Measurements from ENCODE around the gene WRAP73. TPM values are rescaled to one million over a fixed set of nuclear protein-coding genes. Genes with fewer than 3 reads are reported as not detected.

Gene WRAP73
- total RNA-seq, 1 donor from 2014 or later, result 14.4 TPM

GRCh38 chr1:3661631-3662030 is 11.7 kb upstream of the WRAP73 start:
- Histone ChIP-seq H3K4me3 (no peak overlapping the region), H3K9me3 (no peaks in the 10 kb centered on the region), H3K27ac (no peak overlapping the region), H3K4me1 (no peaks in the 10 kb centered on the region), H3K27me3 (no peaks in the 10 kb centered on the region), H3K36me3 (no peaks in the 10 kb centered on the region)
- intact Hi-C loops (cut with DNase I), result no loop called here
- DNase-seq (ENCODE audit: low spot score in 2 of 2), result no peak
- TF ChIP-seq, protein P1, sequence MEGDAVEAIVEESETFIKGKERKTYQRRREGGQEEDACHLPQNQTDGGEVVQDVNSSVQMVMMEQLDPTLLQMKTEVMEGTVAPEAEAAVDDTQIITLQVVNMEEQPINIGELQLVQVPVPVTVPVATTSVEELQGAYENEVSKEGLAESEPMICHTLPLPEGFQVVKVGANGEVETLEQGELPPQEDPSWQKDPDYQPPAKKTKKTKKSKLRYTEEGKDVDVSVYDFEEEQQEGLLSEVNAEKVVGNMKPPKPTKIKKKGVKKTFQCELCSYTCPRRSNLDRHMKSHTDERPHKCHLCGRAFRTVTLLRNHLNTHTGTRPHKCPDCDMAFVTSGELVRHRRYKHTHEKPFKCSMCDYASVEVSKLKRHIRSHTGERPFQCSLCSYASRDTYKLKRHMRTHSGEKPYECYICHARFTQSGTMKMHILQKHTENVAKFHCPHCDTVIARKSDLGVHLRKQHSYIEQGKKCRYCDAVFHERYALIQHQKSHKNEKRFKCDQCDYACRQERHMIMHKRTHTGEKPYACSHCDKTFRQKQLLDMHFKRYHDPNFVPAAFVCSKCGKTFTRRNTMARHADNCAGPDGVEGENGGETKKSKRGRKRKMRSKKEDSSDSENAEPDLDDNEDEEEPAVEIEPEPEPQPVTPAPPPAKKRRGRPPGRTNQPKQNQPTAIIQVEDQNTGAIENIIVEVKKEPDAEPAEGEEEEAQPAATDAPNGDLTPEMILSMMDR (IDR thresholded peaks at IDR 0.05), result no peak

DNA sequence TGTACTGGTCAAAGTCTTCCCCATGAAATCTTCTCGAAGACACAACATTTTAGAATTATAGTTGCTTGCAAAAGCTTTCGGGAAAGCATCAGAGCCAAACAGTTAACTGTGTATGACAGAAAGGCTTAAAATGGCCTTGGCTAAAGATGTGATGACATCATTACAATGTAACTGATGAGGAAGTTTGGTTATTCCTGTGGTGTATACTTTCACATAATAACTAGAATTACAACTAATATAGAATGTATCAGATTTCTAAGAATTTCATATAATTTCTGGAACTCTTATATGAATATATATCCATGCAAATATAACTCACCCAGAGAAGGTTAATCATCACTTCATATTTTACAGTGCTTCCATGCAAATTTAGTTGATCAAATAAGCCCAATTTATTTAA is 10.8 kb upstream of the WRAP73 start:
- no peaks in the 10 kb centered on the region for H3K4me1 ChIP-seq
- H3K27me3 ChIP-seq, result no peaks in the 10 kb centered on the region
- no peak for DNase-seq (ENCODE audit: low spot score in 2 of 2)
- TF ChIP-seq, protein P1 (IDR thresholded peaks at IDR 0.05), result no peak
- no peaks in the 10 kb centered on the region for H3K36me3 ChIP-seq
- no peaks in the 10 kb centered on the region for H3K9me3 ChIP-seq
- no peak overlapping the region for H3K4me3 ChIP-seq
- H3K27ac ChIP-seq, result no peak overlapping the region
- intact Hi-C loops (cut with DNase I), result no loop called here

- intact Hi-C loops (cut with DNase I), result no loop called here
- Histone ChIP-seq H3K36me3 (no peaks in the 10 kb centered on the region), H3K4me3 (no peak overlapping the region), H3K4me1 (no peaks in the 10 kb centered on the region), H3K27ac (no peak overlapping the region), H3K27me3 (no peaks in the 10 kb centered on the region), H3K9me3 (no peaks in the 10 kb centered on the region)
- no peak for DNase-seq (ENCODE audit: low spot score in 2 of 2)
- TF ChIP-seq, protein P1 (IDR thresholded peaks at IDR 0.05), result no peak
Observed at GRCh38 chr1:3659093-3659492, 9.2 kb upstream of the WRAP73 start.

DNA sequence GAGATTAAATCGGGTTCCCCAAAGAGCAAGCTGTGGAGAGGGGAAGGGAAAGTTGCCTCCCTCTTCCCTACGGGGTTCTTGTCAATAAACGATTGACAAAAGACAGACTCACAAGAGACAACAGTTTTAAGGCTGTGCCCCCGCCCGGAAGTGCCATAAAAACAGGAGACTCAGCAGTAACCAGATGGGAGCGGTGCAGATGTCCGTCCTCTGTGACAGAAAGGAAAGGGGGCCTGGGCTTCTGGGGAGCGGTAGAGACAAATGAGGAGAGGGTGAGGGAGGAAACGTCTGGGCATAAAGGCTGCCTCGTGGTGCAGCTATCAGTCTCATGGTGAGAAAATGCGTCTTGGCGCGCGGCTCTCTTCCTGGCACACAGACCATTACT is 8.3 kb upstream of the WRAP73 start:
- Histone ChIP-seq H3K4me3 (no peak overlapping the region), H3K9me3 (no peaks in the 10 kb centered on the region), H3K27me3 (peaks cover under 1% of the 10 kb centered on the region), H3K4me1 (no peaks in the 10 kb centered on the region), H3K36me3 (no peaks in the 10 kb centered on the region), H3K27ac (no peak overlapping the region)
- no peak for DNase-seq (ENCODE audit: low spot score in 2 of 2)
- TF ChIP-seq, protein P1 (IDR thresholded peaks at IDR 0.05), result no peak
- intact Hi-C loops (cut with DNase I), result no loop called here

GRCh38 chr1:3657578-3658230 is 7.8 kb upstream of the WRAP73 start:
- no peak overlapping the region for H3K4me3 ChIP-seq
- intact Hi-C loops (cut with DNase I), result no loop called here
- DNase-seq (ENCODE audit: low spot score in 2 of 2), result no peak
- no peaks in the 10 kb centered on the region for H3K36me3 ChIP-seq
- no peaks in the 10 kb centered on the region for H3K9me3 ChIP-seq
- no peak overlapping the region for H3K27ac ChIP-seq
- TF ChIP-seq, protein P1 (IDR thresholded peaks at IDR 0.05), result no peak
- H3K4me1 ChIP-seq, result peaks cover 0 to 2% of the 10 kb centered on the region in 2 donors
- H3K27me3 ChIP-seq, result peaks cover 6% of the 10 kb centered on the region

DNA sequence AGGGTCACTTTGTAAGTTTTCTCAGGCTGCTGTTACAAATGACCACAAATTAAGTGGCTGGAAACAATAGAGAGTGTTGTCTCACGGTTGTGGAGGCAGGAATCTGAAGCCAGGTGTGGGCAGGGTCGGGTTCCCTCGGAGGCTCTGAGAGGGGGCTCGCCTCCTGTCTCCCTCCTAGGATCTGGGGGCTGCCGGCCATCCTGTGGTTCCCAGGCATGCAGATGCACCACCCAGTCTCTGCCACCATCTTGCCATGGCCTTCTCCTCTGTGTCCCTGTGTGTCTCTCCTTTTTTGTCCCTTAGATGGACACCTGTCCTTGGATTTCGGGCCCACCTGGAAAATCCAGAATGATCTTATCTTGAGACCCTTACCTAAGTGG is 7.2 kb upstream of the WRAP73 start:
- H3K36me3 ChIP-seq, result no peaks in the 10 kb centered on the region
- H3K27me3 ChIP-seq, result peaks cover 10% of the 10 kb centered on the region
- no peak overlapping the region for H3K4me3 ChIP-seq
- DNase-seq (ENCODE audit: low spot score in 2 of 2), result no peak
- H3K9me3 ChIP-seq, result no peaks in the 10 kb centered on the region
- no peak overlapping the region for H3K27ac ChIP-seq
- H3K4me1 ChIP-seq, result peaks cover 3 to 7% of the 10 kb centered on the region in 2 donors
- TF ChIP-seq, protein P1 (IDR thresholded peaks at IDR 0.05), result no peak
- intact Hi-C loops (cut with DNase I), result no loop called here
